ENCODE results near the gene VPS35L.

The VPS35L gene

DNA sequence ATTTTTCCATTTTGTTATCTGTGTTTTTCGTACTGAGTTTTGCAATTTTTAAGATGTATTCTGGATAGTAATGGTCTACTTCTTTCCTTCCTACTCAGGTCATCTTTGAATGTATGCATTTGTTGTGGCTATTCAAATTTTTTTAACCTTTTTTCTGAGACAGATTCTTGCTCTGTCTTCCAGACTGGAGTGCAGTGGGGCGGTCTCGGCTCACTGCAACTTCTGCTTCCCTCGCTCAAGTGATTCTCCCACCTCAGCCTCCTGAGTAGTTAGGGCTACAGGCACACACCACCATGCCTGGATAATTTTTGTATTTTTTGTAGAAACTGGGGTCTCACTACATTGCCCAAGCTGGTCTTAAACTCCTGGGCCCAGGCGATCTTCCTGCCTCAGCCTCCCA lies 33.6 kb downstream of the VPS35L start:
- no peak for DNase-seq

DNA sequence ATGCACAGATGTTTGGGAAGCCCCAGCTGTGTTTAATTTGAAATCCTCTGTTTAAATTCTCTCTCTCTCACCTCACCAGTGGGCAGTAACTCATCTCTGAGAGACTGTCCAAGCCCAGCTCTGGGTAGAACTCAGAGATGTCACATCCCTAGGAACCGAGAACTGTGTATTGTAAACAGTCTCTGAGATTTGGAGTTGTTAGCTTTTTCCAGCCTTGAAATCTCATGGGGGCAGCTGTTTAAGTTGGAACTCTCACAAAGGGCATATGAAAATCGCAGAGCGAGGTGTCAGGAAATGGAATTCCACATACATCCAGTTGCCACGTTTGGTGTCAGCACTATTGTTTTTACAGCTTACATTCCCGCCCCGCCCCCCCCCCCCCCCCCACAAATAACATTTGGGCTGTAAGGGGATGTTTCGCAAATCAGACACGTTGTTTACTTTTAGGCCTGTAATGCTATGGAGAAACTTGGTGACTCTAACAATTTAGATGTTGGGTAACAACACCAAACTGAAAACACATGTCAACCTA lies 34.3 kb downstream of the VPS35L start:
- no peak for DNase-seq

DNA sequence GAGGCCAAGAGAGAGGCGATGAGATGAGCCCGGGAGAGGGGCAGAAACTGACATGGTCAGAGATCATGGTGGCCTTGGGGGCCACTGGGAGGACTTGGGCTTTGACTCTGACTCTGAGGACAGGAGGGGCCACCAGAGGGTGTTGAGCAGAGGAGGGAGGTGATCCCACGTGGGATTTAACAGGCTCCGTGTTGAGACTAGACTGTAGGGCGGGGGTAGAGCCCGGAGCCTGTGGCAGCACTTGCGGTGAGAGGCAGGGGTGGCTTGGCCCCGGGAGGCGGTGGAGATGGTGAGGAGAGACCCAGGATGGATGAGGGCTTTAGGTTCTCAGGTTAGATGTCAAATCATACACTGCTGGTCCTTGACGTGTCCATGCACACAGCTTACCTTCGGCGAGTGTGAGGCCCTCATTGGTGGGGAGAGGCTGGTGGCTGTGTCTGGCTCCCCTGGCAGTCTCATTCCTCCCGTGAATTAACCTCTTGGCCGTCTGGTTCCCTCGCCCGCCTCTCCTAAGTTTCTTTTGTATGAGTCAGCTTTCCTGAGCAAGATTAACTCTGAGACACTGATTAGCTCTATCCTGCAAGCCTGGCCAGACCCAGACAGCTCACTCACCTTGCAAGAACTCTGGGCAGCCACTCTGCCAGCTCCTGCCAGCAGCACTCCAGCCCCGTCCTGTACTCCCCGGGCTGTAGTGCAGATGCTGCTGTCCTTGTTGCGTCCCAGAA lies 39.7 kb downstream of the VPS35L start:
- DNase-seq, result no peak

DNA sequence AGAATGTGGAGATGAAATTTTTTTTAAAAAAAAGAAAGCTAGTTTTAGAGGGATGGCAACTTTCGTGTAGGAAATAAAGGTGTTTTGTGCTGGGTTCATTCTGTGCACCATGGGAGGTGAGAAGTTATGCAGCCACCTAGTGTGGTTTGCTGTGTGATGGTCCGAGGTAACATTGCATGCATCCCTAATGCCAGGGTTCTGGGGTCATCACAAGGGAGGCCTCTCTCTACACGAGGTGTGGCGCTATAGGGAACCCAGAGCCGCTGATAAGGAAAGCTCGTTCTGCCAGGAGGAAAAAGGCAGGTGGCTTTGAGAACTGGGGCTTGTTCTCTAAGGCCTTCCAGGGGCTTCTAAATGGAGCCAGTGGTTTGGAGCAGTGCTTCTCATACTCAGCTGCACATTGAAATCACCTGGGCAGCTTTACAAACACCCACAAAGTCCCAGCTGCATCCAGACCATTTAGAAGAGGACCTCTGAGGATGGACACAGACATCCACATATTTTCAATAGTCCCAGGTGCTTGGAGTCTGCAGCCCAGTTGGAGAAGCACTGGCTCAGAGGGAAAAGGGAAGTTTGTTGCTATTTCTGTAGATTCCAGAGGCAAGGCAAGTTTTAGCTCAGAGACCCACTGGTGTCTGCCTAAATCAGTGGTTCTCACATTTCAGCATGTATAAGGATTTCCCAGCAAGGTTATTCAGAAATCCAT lies 43.5 kb downstream of the VPS35L start:
- DNase-seq, result no peak

DNA sequence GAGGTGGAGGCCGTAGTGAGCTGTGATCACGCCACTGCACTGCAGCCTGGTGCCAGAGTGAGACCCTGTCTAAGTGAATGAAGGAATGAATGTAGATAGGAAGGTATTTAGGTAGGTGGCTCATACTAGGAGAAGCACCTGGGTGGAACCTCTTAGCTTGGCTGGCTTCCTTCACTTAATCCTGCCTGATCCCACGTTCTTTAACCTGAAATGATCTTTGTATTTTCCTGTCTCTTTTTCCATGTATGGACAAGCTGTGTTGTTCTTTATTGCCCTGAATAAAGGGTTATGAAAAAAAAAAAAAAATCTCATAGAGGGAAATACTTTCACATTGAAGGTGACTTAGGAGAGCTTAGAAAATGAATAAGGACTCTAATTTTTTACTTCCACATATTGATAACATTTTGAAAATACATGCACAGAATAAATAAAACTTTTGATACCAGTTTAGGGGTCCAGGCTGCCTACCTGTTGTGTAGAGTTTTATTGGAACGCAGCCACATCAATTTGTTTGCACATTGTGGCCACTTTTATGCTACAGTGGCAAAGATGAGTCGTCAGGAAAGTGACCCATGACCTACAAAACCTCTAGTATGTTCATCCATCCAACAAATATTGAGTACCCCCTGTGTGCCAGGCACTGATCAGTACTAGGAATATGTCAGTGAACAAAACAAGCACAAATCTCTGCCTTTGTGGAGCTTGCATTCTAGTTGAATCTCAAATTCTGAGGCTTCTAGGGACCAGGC lies 44.6 kb downstream of the VPS35L start:
- no peak for DNase-seq

DNA sequence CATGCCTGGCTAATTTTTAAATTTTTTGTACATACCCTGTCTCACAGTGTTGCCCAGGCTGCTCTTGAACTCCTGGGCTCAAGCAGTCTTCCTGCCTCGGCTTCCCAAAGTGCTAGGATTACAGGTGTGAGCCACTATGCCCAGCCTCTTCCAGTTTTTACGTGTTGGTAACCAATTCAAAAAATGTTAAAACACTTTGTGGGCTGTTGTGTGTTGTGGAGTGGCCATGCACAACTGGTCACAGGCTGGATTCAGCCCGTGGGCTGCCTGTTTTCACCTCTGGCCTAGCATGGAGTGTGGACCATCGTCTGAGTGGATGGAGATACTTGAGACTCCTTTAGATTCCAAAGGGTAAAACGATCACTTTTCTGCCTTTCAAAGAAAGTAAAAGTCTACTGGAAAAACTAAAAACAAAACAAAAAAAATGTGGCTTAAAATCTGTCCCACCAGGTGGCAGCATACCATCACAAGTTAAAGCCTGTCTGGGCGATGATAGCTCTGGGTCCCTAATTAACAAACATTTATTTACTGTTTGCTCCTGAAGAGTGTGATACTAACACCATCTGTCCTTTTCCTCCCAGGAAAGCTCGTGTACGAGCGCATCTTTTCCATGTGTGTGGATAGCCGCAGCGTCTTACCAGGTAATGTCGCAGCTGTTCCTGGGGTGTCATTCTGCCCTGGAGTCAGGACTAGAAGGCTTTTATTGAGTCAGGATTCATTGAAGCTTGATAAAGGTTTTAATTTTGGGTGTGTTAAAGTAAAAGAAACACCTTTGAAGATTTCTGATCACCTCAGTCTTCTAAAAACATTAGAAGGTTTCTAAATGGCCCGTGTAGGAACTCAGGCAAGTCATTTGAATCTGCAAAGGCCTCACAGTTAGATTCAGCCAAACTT lies 45.8 kb downstream of the VPS35L start:
- peak in 36 of 56 donors; percentile 4 to 78 (median 29) for DNase-seq

DNA sequence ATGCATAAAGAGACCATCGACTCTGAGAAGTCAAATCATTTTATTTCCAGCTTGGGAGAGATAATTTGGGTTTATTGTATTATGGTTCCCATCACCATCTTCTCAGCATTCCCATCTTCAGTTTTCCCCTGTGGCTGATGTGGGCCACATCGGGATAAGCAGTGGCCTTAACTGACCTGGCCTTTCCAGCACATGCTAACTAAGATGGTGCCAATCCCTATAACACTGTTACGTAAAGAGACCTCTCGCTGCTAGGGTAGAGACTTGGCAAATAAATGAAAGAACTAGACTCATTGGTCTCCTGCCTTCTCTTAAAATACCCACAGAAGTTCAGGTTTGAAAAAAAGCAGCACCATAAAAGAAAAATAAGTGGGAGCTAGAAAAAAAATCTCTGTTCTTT lies 49.4 kb downstream of the VPS35L start:
- no peak for DNase-seq

DNA sequence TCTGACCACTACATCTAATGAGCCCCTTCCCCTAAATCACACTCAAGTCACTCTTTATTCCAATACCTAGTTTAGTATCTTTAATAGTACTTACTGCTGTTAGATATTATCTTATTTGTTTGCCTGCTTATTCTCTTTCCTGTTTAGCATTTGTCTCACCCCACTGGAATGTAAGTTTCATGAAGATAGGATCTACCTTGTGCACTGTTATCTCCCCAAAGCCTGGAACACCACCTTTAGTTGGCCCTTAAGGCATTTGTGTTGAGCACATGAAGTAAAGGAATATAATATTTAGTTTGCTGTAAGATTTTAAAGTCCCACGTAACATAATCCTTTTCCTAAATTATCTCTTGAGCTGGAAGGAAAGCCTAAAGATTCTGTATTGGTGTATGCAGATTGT lies 50.2 kb downstream of the VPS35L start:
- no peak for DNase-seq

DNA sequence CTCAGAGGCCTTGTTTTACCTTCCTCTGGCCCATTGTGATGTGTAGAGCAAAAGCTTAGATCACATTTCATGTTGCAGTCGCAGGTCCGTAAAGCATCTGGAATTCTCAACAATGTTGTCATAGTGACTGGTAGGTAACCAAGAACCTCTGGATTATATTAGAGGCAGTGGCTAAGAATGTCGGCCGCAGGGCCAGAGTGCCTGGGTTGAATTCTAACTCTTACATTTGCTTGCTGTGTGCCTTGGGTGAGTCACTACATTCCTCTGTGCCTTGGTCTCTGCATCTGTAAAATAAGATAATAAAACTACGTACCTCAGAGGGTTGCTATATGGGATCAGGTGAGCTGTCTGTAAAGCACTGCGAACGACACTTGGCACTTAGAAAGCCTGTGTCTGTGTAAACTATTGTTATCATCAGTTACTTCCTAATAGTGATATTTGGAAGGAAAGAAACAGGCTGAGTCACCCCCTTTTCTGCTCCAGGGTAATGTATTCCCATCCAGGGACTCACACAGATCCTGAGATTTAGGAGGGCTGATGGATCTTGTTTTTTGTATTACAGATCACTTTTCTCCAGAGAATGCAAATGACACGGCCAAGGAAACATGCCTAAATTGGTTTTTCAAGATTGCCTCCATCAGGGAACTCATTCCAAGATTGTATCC lies 52.2 kb downstream of the VPS35L start:
- DNase-seq, result no peak

DNA sequence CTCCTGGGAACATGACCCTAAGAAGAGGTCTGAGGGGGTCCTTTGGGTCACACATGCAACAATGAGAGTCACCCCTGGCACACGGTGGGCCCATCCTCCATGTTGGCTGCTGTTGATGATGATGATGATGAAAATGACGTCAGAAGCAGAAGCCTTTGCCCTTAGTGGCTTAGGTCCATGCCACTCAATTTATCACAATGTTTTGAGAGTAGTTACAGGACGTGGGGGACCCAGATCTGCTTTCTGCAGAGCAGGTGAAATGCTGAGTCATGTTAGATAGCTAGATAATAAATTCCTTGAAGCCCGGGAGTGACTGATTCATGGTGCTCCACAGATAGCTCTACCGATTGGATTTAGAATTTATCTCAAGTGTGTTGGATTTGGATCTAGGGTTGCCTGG lies 53.9 kb downstream of the VPS35L start:
- no peak for DNase-seq

DNA sequence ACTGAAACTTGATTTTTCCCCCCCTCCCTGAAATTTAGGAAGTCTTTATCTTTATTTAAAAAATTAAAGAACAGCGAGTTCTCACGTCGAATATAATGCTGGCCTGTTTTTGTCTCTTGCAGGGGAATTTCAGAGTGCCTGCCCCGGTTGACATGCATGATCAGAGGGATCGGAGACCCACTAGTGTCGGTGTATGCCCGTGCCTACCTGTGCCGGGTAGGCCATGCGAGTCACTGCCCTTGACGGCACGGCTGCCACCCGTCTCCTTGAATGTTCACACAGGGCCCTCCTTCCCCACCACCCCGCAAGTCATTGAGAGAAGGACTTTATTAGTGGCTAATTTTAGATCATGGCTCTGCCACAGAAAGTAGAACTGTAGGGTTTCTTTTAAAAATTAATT lies 54.7 kb downstream of the VPS35L start:
- DNase-seq, result no peak

DNA sequence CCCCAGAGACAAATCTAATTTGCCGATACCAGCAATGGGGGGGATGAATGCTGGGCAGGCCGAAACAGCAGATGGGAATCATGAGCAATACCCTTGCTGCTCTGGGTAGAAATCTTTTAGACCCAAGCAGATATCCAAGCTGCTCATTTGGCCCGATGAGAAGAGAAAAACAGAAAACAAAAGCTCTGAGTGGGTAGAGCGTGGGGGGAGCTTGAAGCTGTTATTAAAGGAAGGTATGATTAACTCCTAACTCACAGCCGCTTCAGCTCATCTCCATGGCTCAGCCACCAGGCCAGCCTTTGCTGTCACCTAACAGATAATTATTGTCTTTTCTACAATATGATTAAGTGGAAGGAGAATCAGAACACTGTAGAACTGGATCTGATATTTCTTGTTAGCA lies 58.3 kb downstream of the VPS35L start:
- DNase-seq, result peak in 2 of 56 donors; percentile 8 to 14

DNA sequence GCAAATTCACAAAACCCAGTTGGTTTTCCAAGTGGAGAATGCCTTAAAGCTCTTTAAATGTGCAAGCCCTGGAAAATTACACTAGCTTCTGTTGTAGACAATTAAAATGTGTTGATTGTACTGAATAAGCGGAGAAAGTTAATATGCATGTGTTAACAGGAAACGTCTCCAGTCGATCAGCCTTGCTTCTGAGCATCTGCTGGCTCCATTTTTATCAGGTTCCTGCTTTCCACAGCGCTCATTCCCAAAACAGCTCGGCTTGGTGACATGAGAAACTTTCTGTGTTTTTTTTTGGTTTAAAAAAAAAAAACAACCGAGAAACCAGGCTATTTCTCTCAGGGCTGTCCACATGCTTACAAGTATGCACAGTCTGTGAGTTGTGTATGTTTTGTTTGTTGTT lies 60.7 kb downstream of the VPS35L start:
- DNase-seq, result peak in 1 of 56 donors; percentile 22

DNA sequence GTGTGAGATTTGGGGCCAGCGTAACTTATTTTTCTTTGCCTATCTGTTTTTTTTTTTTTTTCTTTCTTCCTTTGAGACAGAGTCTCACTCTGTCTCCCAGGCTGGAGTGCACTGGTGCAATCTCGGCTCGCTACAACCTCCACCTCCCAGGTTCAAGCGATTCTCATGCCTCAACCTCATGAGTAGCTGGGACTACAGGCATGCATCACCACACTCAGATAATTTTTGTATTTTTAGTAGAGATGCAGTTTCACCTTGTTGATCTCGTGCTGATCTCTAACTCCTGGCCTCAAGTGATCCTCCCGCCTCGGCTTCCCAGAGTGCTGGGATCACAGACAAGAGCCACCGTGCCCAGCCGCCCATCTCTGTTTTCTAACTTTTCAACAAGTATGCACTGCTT lies 63.4 kb downstream of the VPS35L start:
- no peak for DNase-seq

DNA sequence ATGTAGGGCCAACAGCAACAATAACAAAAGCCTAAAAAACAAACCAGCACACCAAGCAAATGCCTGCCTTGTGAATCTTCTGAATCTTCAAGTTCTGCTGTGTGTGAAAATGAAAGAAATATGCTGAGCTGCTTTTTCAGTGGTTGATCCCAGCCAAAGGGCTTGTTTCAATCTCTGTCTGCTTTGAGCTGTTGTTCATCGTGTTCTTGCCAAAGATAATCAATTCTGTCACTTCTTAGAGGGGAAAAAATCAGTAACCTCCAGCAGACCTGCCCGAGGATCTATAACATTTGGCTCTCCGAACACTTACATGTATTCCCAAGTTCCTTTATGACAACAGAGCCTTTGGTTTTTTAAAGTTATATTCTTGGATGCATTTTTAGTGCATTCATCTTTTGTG lies 65.9 kb downstream of the VPS35L start:
- no peak for DNase-seq

DNA sequence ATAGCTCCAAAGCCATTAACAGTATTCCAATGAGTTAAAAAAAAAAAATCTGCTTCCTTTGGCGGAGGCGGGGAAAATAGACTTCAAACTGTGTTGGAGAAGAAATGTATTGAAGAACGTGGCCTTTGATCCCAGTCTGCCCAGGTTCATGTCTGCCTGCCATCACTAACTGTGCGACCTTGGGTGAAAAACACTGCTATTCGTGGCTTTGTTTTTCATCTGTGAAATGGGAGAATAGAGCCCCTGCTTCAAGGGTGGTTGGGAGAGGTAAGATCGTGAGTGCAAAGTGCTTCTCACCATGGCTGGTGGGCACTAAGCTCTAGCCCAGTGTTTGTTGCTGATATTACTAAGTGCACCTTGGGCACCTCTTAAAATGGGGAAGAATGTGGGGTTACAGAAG lies 69.5 kb downstream of the VPS35L start:
- DNase-seq, result no peak

DNA sequence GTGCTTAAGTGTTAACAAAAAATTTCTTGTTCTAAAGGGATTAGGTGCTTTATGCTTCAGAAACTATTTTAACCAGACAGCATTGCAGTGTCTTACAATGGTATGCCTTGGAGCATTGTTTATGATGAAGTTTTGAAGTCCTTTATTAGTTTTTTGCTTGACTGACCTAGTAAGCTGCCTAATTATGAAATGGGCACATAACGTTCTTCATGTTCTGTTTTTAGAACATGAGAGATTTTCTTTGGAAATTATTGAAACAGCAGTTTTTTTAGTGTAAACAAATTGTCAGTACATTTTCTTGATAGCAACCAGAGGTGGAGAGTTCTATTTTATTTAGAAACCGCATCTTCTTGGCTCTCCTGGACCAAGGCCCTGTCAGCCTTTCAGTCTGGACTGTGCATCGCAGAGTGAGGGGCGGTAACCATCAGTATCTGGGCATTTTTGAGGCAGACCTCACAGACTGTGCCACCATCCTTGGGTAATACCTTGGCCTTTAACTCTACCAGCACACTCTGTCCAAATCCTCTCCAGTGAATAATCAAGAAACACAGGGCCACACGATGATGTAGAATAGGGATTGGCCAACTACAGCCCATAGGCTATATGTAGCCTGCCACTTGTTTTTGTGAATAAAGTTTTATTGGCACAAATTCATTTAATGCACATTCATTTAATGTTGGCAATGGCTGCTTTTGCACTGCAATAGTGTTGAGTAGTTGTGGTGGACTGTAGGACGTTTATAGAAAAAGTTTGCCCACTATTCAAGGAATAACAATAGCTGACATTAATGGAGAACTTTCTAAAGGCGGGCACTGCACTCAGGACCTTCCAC lies 81.1 kb downstream of the VPS35L start:
- no peak for DNase-seq

DNA sequence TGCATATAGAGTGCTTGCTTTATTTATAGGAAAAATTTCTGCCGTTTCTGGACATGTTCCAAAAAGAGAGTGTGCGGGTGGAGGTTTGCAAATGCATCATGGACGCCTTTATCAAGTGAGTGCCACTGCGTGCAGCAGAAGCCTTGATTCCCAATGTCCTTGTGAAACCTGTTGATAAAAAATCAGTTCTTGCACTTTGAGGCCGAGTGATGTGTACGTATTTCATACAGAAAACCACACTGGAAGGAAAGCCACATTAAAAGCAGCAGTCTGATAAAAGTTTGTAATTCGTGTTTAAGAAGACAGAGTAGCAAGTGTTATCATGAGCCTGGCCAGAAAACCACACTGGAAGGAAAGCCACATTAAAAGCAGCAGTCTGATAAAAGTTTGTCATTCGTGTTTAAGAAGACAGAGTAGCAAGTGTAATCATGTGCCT lies 84.5 kb downstream of the VPS35L start:
- DNase-seq, result peak in 2 of 56 donors; percentile 7 to 21

DNA sequence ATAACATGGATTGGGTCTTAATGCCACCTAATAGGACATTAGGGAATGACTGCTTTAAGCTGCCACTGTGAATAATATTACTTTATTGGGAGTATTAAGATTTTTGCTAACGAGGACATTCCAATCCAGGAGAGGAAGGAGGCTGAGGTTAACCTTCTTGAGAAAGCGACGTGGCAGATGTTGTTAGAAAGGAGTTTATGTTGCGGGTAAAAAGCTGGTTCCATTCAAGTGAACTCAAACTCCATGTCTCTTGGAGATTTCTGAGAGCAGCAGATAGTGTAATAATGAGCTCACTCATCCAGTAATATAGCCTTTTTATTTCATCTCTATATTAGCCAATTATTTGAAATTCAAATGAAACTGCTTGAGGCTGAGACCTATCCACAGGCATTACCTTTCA lies 87.0 kb downstream of the VPS35L start:
- no peak for DNase-seq

DNA sequence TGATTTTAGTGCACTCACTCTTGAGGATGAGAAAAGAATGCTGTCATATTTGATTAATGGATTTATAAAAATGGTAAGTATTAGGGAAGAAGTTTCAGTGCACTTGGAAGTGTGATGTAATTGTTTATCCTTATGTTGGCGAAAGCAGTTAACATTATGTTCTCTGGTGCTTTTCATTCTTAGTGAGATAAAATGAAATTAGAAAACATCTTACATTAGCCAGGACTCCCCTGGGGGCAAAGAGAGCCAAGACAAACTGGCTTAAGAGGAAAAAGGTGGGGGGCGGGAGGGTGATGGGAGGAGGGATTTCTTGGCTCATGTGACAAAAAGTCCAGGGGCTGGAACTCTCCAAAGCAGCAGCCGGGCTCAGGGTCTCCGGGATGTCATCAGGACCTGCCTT lies 89.4 kb downstream of the VPS35L start:
- no peak for DNase-seq
